HepG2 (cell line): ENCODE results near the gene PCNA.

Experiments
- CEBPB ChIP-seq: IDR thresholded peaks from 2 replicates; pipeline ENCODE4 v1.6.1; 2011; ENCODE audit warnings: low read depth, low read length, improper control_type of control experiment, borderline replicate concordance
- JUN ChIP-seq: sonication (generic); formaldehyde crosslinking; IDR thresholded peaks from 2 replicates; pipeline ENCODE4 v1.4.0; 2020; ENCODE audit warnings: mild to moderate bottlenecking, missing genetic modification reagents
- POLR2A ChIP-seq, 2 experiments: IDR thresholded peaks; 2 replicates each; pipeline ENCODE4 v1.6.1; 2011; ENCODE audit warnings: low read depth in 2 of 2, low read length in 2 of 2, mild to moderate bottlenecking in 1 of 2, moderate library complexity in 1 of 2; ENCODE audit not compliant: insufficient read depth in 1 of 2

DNA sequence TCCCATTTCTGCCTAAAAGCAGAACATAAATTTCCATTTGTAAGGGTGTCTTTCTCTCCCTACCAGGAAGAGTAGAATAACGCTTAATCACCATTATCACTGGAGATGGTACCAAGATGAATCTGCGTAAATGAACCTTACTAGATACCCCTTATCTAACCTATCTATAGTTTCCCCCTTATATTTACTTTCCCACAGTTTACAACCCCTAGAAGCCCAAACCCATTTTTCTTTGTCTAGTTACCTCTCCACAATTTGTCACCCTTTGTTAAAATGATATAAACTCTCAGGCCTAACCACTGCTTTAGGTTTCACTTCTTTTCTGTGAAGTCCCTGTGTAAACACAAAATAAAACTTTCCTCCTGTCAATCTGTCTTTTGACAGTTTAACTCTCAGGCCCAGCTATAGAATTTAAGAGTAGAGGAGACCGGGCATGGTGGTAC lies 45.5 kb downstream of the PCNA start:
- TF ChIP-seq POLR2A (IDR thresholded peaks at IDR 0.05; ENCODE audit: insufficient read depth in 1 of 2, low read depth in 2 of 2, low read length in 2 of 2) (no peak), JUN (no peak), CEBPB (no peak)
